ENCODE measurements around the gene OR51S1. TPM values are rescaled to one million over a fixed set of nuclear protein-coding genes. Genes with fewer than 3 reads are reported as not detected.
"Not testable (repeated sequence)": the region's sequence is repeated elsewhere in the genome, so short reads cannot be mapped to it uniquely, and the experiment has no call there.

The OR51S1 gene, protein sequence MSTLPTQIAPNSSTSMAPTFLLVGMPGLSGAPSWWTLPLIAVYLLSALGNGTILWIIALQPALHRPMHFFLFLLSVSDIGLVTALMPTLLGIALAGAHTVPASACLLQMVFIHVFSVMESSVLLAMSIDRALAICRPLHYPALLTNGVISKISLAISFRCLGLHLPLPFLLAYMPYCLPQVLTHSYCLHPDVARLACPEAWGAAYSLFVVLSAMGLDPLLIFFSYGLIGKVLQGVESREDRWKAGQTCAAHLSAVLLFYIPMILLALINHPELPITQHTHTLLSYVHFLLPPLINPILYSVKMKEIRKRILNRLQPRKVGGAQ
- total RNA-seq = not detected

DNA sequence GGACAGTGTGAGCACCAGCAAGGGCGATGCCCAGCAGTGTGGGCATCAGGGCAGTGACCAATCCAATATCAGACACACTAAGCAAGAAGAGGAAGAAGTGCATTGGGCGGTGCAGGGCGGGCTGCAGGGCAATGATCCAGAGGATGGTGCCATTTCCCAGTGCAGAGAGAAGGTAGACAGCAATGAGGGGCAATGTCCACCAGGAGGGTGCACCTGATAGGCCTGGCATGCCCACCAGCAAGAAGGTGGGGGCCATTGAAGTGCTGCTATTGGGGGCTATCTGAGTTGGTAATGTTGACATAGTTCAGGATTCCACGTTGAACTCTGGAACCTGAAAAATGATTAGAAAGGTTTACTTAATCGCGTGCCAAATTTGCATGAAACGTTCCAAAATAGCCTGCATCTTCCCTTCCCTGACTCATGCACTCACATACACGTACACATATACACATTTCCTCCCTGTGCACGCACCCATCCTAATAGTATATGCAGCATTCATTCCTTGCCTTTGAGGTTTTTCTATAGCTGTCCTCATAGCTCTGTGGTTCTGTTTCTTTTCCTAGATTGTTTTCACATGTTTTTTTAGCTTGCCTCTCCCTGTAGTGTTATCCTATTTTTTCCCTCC, at the start of gene OR51S1:
Gene OR51S1 (minus strand): TSS at position 301 of the 625 bp plus-strand sequence. CDS start 0 bp downstream, at position 301.
- intact Hi-C loops (cut with DNase I) = no loop called here
- DNase-seq (ENCODE audit: low spot score) (no peak), ATAC-seq (no peak)

DNA sequence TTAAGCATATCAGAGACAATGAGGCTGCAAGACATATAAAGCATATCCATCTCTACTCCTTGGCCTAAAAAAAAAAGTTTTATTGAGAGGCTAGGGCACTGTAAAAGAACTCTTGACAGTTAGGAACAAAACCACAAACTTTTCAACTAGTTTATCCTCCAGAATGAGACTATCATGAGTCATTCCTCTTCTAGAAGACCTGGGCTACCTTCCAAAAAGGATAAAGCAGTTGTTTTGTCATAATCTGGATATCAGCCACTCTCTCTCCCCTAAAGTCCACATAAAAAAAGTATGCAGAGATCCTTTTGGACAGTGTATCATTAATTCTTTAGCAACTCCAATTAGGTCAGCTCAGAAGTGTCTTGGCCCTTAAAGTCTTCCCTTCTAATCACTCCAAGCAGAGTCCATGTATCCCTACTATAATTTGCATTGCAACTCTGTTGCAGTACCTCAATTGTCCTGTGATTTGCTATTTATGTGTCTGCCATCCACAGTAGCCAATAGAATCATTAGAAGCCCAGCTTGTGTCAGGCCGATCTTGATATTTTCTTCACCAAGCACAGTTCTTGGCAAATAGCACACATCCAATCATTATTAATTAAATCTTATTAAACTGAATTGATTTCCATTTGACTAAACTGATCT, 43.1 kb upstream of the OR51S1 start:
- no peak for ATAC-seq
- intact Hi-C loops (cut with DNase I) = no loop called here
- DNase-seq (ENCODE audit: low spot score) = no peak

DNA sequence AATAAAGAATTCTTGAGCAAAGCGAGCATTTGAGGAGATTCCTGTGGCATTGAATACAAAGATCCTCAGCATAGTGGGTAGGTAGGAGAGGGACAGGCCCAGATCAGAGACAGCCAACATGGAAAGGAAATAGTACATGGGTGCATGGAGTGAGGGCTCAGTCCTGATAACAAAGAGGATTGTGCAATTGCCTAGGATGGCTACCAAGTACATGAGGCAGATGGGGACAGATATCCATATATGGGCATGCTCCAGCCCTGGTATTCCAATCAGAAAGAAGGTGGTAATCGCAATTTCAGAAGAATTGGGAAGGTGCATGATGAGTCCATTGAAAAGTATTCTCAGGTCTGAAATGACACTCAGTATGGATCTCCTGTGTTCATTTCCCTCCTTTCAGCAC, 41.3 kb upstream of the OR51S1 start:
- ATAC-seq (no peak), DNase-seq (ENCODE audit: low spot score) (no peak)
- intact Hi-C loops (cut with DNase I) = no loop called here

DNA sequence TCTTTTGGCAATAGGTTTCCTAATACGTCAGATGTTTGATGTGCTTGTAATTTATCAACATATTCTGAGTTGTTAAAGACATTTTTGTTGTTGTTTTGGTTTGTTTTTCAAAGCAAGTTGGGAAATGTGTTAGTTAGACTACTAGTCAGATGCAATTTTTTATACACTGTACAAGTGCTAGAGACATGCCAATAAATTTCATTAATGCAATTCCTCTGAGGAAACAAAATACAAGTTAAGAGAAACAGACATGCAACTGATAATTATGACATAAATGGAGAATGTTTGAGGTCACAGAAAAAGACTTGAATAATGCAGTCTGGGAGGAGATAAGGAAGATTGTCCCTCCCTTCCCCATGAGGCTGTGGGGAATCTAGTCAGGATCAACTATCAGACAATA, 38.6 kb upstream of the OR51S1 start:
- ATAC-seq (no peak), DNase-seq (ENCODE audit: low spot score) (no peak)
- intact Hi-C loops (cut with DNase I) = no loop called here

DNA sequence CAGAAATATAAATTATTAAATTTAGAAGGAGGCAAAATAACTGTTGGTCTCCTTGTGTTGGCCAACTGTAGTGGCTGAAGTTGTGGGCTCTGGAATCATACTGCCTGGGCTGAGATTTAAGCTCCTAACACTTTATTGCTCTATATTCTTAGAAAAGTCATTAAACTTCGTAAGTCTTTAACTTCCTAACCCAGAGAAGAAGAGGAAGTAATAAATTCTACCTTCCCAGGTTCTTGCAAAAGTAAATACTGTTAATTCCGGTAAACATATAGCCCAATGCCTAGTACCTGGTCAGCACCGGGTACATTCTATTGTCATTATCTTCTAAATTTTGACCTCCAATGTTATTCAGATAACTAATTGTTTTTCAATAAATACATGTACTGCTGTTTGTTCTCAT, 37.2 kb upstream of the OR51S1 start:
- intact Hi-C loops (cut with DNase I) = no loop called here
- DNase-seq (ENCODE audit: low spot score) (no peak), ATAC-seq (no peak)

DNA sequence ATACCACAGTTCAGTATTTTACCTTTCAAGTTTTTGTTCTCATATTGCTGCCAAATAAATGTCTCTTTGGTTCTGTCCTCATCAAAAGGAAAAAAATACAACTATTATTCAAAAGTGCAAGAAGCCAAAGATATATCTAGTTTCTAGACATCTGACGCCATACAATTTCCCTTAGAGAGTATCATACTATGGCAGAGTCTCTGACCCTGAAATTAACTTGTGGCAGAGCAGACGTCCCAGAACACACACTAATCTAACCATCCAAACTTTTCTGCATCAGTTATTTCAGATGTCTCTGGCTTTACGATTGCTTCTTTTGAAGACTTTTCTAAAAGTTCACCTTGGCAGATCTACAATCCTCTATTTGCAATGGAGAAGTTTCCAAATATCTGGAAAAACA, 35.4 kb upstream of the OR51S1 start:
- DNase-seq (ENCODE audit: low spot score) (no peak), ATAC-seq (no peak)
- intact Hi-C loops (cut with DNase I) = no loop called here

- ATAC-seq (no peak), DNase-seq (ENCODE audit: low spot score) (no peak)
- intact Hi-C loops (cut with DNase I) = no loop called here
These were observed 33.5 kb upstream of the OR51S1 start for GRCh38 chr11:4882543-4882942.

DNA sequence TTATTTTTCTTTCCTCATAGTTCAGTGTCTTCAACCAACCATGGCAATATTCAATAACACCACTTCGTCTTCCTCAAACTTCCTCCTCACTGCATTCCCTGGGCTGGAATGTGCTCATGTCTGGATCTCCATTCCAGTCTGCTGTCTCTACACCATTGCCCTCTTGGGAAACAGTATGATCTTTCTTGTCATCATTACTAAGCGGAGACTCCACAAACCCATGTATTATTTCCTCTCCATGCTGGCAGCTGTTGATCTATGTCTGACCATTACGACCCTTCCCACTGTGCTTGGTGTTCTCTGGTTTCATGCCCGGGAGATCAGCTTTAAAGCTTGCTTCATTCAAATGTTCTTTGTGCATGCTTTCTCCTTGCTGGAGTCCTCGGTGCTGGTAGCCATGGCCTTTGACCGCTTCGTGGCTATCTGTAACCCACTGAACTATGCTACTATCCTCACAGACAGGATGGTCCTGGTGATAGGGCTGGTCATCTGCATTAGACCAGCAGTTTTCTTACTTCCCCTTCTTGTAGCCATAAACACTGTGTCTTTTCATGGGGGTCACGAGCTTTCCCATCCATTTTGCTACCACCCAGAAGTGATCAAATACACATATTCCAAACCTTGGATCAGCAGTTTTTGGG, 33.0 kb upstream of the OR51S1 start, which contains the start of gene OR51T1:
Gene OR51T1 (plus strand): TSS at position 41 of the 641 bp plus-strand sequence. CDS start 0 bp downstream, at position 41.
- intact Hi-C loops (cut with DNase I) = no loop called here
- no peak for DNase-seq (ENCODE audit: low spot score)
- no peak for ATAC-seq

- intact Hi-C loops (cut with DNase I) = no loop called here
- DNase-seq (ENCODE audit: low spot score) (no peak), ATAC-seq (no peak)
These were observed 32.2 kb upstream of the OR51S1 start for GRCh38 chr11:4881188-4881587.

- no peak for ATAC-seq
These were observed 16.8 kb upstream of the OR51S1 start for GRCh38 chr11:4865855-4866254.

GRCh38 chr11:4863876-4864275, 14.9 kb upstream of the OR51S1 start:
- DNase-seq (ENCODE audit: low spot score) = no peak
- ATAC-seq = no peak
- intact Hi-C loops (cut with DNase I) = no loop called here

More at GRCh38 chr11:4865855-4866254, 16.8 kb upstream of the OR51S1 start:
- DNase-seq (ENCODE audit: low spot score) = no peak
- intact Hi-C loops (cut with DNase I) = no loop called here

- DNase-seq (ENCODE audit: low spot score) (no peak), ATAC-seq (no peak)
- intact Hi-C loops (cut with DNase I) = no loop called here
These were observed 13.6 kb upstream of the OR51S1 start for GRCh38 chr11:4862447-4863236.

- DNase-seq (ENCODE audit: low spot score); ATAC-seq; intact Hi-C loops (cut with DNase I): not testable (repeated sequence)
These were observed 5.3 kb upstream of the OR51S1 start for GRCh38 chr11:4854286-4854685.

- intact Hi-C loops (cut with DNase I) = no loop called here
- DNase-seq (ENCODE audit: low spot score) (no peak), ATAC-seq (no peak)
These were observed 2.0 kb upstream of the OR51S1 start for GRCh38 chr11:4851033-4851432.

DNA sequence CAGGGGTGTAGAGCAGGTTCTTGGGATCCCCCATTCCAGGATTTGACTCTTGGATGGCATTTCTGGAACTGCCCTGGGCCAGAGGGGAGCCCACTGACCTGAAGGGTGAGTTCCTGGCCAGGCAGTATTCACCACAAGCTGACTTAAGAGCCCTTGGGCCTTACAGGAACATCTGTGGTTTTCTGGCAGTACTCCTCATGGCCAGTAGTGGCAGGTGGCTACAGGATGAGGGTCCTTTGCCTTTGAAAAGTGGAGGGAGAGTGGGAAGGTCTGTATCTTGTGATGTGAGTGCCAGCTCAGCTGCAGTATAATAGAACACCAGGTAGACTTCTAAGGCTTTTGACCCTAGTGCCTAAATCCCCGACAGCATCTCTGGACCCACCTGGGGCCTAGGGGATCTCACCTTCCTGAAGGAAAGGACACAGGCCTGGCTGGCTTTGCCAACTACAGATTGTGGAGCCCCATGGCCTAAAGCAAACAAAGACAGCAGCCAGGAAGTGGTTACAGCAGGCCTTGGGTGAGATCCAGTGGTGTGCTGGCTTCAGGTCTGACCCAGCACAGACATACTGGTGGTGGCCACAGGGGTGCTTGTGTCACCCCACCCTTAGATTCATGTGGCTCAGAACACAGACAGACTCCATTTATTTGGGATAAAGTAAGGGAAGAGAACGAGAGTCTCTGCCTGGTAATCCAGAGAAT, 9.0 kb downstream of the OR51S1 start:
- ATAC-seq = no peak
- intact Hi-C loops (cut with DNase I) = no loop called here
- no peak for DNase-seq (ENCODE audit: low spot score)

- no peak for ATAC-seq
- intact Hi-C loops (cut with DNase I) = no loop called here
These were observed 18.1 kb downstream of the OR51S1 start for GRCh38 chr11:4830909-4831308.

DNA sequence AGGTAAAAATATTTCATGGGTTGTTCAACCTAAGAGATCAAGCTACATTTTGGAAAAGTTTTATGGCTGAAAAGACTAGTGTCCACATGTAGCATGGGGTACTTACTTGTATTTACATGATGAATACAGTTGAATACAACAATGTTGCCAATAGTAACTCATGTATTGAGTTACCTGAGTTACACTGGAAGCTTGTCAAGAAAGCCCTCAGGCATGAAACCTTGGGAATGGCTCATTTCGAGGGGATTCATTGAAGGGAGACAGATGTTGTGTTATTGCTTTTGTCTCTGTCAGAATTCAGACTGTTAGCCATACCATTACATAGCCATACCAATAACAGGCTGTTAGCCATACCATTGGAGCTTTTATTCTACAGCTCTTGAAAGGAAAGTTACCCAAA, 18.7 kb downstream of the OR51S1 start:
- intact Hi-C loops (cut with DNase I) = no loop called here
- no peak for ATAC-seq
- DNase-seq (ENCODE audit: low spot score) = no peak

More at GRCh38 chr11:4830909-4831308, 18.1 kb downstream of the OR51S1 start:
- no peak for DNase-seq (ENCODE audit: low spot score)

- ATAC-seq (peak; percentile 28), DNase-seq (ENCODE audit: low spot score) (no peak)
- intact Hi-C loops (cut with DNase I) = no loop called here
These were observed 22.6 kb downstream of the OR51S1 start for GRCh38 chr11:4826425-4826824.
